Activated B cell treated with CpG ODN at 0.5 μM for 24 hours (primary cell): ENCODE results near the gene CARD11. TPM values are rescaled to one million over a fixed set of nuclear protein-coding genes. Genes with fewer than 3 reads are reported as not detected.

ENCODE experiments used
- ATAC-seq: fragments of 200-7000 bp; cut with Tn5 transposase; one replicate; pipeline ENCODE4 v1.10.0; 2021; ENCODE audit warnings: low read depth, mild to moderate bottlenecking, moderate library complexity
- CTCF ChIA-PET: fragments of 350-600 bp; sonication (Branson Sonifier 250); formaldehyde crosslinking; loops from one replicate; lab custom pipeline; 2021; ENCODE audit warnings: antibody characterized with exemption; lab: Charles Lee
- POLR2A ChIA-PET: fragments of 350-600 bp; sonication (Branson Sonifier 250); formaldehyde crosslinking; loops from one replicate; lab custom pipeline; 2021; ENCODE audit warnings: antibody characterized with exemption; lab: Charles Lee
- DNase-seq: peaks from one replicate; pipeline ENCODE4 v3.0.0; 2022
- H3K27ac Mint-ChIP-seq: one replicate; pipeline ENCODE4 v1.8.0; 2020; ENCODE audit warnings: mixed read lengths
- H3K27me3 Mint-ChIP-seq: one replicate; pipeline ENCODE4 v1.8.0; 2021; ENCODE audit warnings: mixed read lengths
- H3K36me3 Mint-ChIP-seq: one replicate; pipeline ENCODE4 v1.8.0; 2021; ENCODE audit warnings: low read depth, mixed read lengths
- H3K4me1 Mint-ChIP-seq: one replicate; pipeline ENCODE4 v1.8.0; 2021; ENCODE audit warnings: mixed read lengths
- H3K4me3 Mint-ChIP-seq: one replicate; pipeline ENCODE4 v1.8.0; 2020; ENCODE audit warnings: mild to moderate bottlenecking, mixed read lengths
- H3K9me3 Mint-ChIP-seq: one replicate; pipeline ENCODE4 v1.8.0; 2020; ENCODE audit warnings: mixed read lengths
- CTCF ChIP-seq: fragments of 200-600 bp; IDR thresholded peaks from one replicate; pipeline ENCODE4 v1.8.0; 2022; ENCODE audit warnings: antibody characterized with exemption, mild to moderate bottlenecking
- intact Hi-C: fragments of 100-400 bp; cut with micrococcal nuclease; formaldehyde crosslinking; loops from one replicate; pipeline ENCODE4 v1.15.1; 2024
- total RNA-seq: library from RNA; stranded (reverse); gene quantifications from 2 replicates; pipeline ENCODE4 v1.2.3, GENCODE V29; 2022

CARD11 gene
- total RNA-seq, 1 donor from 2014 or later, result 114 TPM

- Mint-ChIP-seq H3K36me3 (peaks cover 4% of the 10 kb centered on the region), H3K27me3 (no peaks in the 10 kb centered on the region), H3K27ac (no peak overlapping the region), H3K9me3 (no peaks in the 10 kb centered on the region), H3K4me1 (peaks cover 31% of the 10 kb centered on the region), H3K4me3 (no peak overlapping the region)
- ATAC-seq, result no peak
- TF ChIP-seq CTCF, result no peak
- DNase-seq, result no peak
- CTCF ChIA-PET, result no interaction called here
- intact Hi-C loops, result no loop called here
- POLR2A ChIA-PET, result no interaction called here
Observed at GRCh38 chr7:2897023-2897422, 146.6 kb downstream of the CARD11 start.

DNA sequence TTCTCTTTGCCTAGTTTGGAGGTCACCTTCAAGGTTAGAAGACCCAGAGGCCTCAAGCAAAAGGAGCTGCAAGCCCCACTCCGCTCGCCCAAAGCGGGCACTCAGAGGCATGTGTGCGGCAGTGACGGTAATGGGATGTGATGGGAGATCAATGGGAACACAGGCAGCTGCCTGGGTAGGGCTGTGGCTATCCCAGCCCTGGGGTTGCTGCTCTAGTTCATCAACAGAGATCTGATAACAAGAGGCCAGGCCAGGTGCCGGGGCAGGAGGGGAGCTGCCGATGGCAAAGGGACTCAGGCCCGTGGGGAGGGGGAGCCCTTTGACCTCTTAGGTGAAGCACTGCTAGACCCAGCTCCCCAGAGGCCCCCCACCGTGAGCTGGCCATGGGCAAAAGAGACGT is 147.5 kb downstream of the CARD11 start:
- Mint-ChIP-seq H3K36me3 (peaks cover 1% of the 10 kb centered on the region), H3K9me3 (no peaks in the 10 kb centered on the region), H3K4me1 (peaks cover 31% of the 10 kb centered on the region), H3K4me3 (no peak overlapping the region), H3K27me3 (no peaks in the 10 kb centered on the region), H3K27ac (peak overlapping the region; percentile 72)
- DNase-seq (no peak), ATAC-seq (no peak)
- POLR2A ChIA-PET, result no interaction called here
- no peak for TF ChIP-seq CTCF
- CTCF ChIA-PET, result interaction anchor here (1.3 kb wide), 1 partner anchor 169 kb away, joined by 3 read pairs; no protein-coding TSS in a partner anchor
- intact Hi-C loops, result no loop called here

DNA sequence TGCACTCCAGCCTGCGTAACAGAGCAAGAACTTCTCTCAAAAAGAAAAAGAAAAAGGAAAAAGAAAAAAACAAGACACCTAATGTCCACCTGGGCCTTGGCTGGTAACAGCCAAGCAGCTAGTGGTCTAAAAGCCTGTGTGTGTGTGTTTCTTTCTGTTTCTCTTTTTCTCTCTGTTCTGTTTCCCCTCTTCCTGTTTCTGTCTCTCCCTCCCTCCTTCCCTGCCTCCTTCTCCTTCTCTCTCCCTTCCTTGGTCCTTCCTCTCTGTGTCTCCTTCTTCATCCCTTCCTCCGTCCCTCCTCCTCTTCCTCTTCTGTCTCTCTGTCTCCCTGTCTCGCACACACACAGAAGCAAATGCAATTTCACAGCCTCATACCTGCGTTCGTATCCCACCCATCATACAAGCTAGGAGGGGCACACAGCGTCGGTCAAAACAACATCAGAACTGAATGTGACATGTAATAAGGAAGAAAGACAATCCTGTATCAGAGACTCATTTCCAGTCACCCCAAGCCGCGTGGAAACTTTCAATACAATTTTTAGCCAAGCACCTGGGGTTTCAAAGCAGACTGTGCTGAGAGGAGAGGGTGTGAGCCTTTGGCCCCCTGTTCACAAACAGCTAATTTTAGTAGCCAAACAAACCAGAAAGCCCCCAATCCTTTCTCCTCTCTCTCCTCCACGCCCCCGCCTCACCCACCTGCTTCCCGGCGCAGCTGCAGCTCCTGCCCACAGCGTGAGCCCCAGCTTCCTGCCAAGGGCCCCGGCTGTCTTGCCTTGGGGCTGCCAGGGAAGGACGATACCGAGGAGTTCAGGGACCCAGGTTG is 149.3 kb downstream of the CARD11 start:
- Mint-ChIP-seq H3K4me3 (peak overlapping the region; percentile 75), H3K36me3 (no peaks in the 10 kb centered on the region), H3K27ac (peak overlapping the region; percentile 74), H3K4me1 (peaks cover 34% of the 10 kb centered on the region), H3K9me3 (no peaks in the 10 kb centered on the region), H3K27me3 (no peaks in the 10 kb centered on the region)
- ATAC-seq (peak; percentile 67), DNase-seq (peak; percentile 35)
- ChIA-PET POLR2A (interaction anchor here (0.6 to 1.8 kb wide), 5 partner anchors 30 to 209 kb away, joined by 4 to 7 read pairs (median 4); no protein-coding TSS in a partner anchor), CTCF (interaction anchor here (1.1 to 2.0 kb wide), 2 partner anchors 29 to 195 kb away, joined by 3 to 7 read pairs; no protein-coding TSS in a partner anchor)
- no peak for TF ChIP-seq CTCF
- intact Hi-C loops, result loop anchor here (5.0 kb wide), 1 partner anchor 83 kb away; no protein-coding TSS in a partner anchor

- no peaks in the 10 kb centered on the region for H3K27me3 Mint-ChIP-seq
- H3K36me3 Mint-ChIP-seq, result no peaks in the 10 kb centered on the region
- H3K4me1 Mint-ChIP-seq, result peaks cover 34% of the 10 kb centered on the region
- peak; percentile 37 for ATAC-seq
- ChIA-PET CTCF (interaction anchor here (0.6 to 2.0 kb wide), 2 partner anchors 29 to 148 kb away, joined by 3 to 7 read pairs; no protein-coding TSS in a partner anchor), POLR2A (interaction anchor here (0.6 to 1.8 kb wide), 4 partner anchors 29 to 208 kb away, joined by 4 to 7 read pairs (median 4); no protein-coding TSS in a partner anchor)
- no peak for TF ChIP-seq CTCF
- peak overlapping the region; percentile 56 for H3K27ac Mint-ChIP-seq
- H3K4me3 Mint-ChIP-seq, result peak overlapping the region; percentile 50
- H3K9me3 Mint-ChIP-seq, result no peaks in the 10 kb centered on the region
- no peak for DNase-seq
- intact Hi-C loops, result loop anchor here (5.0 kb wide), 1 partner anchor 84 kb away; no protein-coding TSS in a partner anchor
Observed at GRCh38 chr7:2893411-2893861, 150.2 kb downstream of the CARD11 start.

DNA sequence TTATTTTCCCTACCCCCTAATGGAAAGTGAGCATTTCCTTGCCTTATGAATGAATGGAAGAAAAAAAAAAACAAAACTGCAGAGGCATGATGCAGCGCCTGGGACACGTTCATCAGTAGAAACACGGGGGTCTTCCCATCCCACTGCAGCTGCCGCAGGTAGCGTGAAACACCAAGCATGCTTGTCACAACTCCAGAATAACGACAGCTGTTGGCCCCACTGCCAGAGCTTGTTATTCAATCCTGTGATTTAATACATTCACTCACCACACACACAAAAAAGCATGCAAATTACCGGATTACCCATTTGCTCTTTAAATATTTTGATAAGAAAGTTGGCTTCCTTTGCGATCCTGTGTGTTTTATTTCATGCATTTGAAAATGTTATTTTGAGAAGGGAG is 151.1 kb downstream of the CARD11 start:
- no peak for TF ChIP-seq CTCF
- ChIA-PET POLR2A (interaction anchor here (0.6 to 1.2 kb wide), 2 partner anchors 68 to 176 kb away, joined by 5 to 7 read pairs; no protein-coding TSS in a partner anchor), CTCF (interaction anchor here (0.7 kb wide), 1 partner anchor 28 kb away, joined by 4 read pairs; no protein-coding TSS in a partner anchor)
- no peaks in the 10 kb centered on the region for H3K27me3 Mint-ChIP-seq
- H3K36me3 Mint-ChIP-seq, result no peaks in the 10 kb centered on the region
- no peaks in the 10 kb centered on the region for H3K9me3 Mint-ChIP-seq
- ATAC-seq (no peak), DNase-seq (no peak)
- intact Hi-C loops, result loop anchor here (5.0 kb wide), 1 partner anchor 85 kb away; no protein-coding TSS in a partner anchor
- peaks cover 34% of the 10 kb centered on the region for H3K4me1 Mint-ChIP-seq
- H3K27ac Mint-ChIP-seq, result peak overlapping the region; percentile 2
- H3K4me3 Mint-ChIP-seq, result peak overlapping the region; percentile 12
